NCI-H2171 treated with DMSO at 0.1 percent for 48 hours (cell line): ENCODE results near the gene YPEL2.
A peak's percentile ranks its signal among the peaks of the same experiment; 100 is the strongest.

Experiments used
- DNase-seq: peaks from one replicate; lab custom pipeline; 2025; lab: John Stamatoyannopoulos, UW

Gene YPEL2

GRCh38 chr17:59330053-59330942, 1.2 kb upstream of the YPEL2 start:
- DNase-seq, result no peak

DNA sequence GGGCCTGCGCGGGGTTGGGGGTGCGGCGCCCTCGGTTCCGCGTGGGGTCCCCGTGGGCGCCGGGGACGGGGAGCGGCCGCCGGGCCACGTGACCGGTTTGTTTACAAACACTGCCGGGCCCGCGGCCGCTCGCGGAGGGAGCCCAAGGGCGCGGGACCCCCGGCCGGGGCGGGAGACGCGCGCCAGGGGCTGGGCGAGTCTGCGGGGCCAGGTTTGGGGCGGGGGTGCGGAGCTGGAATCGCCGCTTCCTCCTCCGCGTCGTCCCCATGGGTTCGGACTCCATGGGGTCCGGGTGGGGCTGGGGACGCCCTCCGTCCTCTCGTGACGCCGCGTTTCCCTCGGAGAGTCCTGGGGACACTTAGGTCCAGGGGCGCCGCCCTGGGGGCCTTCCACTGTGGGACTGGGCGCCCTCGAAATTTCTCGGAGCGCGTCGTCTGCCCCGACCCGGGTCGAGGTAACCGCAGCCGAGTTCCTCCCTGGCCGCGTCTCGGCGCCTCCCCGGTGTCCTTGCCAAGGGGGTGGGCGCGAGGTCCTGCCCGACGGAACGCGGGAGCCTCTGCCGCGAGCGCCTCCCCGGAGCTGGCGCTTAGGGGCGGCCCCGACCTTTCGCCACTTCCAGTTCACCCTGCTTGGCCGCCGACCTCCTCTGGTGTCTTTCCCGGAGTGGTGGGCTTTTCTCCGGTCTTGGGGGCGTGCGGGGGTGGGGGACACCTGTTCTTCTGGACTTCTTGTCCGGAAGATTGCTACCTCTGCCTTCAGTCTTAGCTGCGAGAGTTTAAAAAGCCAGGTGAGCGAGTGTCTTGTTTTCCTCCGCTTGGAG, 684 bp downstream of the YPEL2 start:
- DNase-seq, result no peak

DNA sequence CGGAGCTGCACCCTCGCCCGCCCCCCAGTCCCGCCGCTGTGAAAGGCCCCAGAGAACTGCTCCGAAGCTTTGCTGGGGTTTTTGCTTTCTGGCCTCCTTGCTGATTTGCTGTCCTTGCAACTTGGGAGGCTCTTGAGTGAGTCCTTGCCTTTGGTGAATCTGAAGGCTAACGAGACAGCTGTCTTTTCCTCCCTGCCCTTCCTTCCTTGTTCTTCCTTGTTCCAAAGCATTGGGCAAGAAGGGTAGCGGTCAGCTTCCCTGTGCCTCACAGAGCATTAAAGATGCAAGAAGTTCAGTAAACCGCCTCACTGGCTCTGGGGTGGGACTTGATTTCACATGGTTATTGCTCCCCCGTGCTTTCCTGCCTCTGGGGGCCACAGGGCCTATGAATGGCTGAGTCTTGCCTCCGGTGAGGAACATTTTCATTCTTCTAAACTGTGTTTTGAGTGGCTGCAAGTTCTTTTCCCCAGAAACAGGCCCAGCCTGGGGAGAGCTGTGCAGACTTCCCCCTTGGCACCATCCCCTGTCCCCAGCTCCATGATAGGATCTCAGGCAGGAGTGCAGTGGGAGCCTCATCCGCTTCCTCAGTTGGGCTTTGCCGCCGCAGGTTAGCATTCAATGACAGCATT, 1.4 kb downstream of the YPEL2 start:
- DNase-seq, result no peak

GRCh38 chr17:59333836-59334235, 2.4 kb downstream of the YPEL2 start:
- DNase-seq, result no peak

- DNase-seq, result no peak
Observed at GRCh38 chr17:59335685-59336084, 4.2 kb downstream of the YPEL2 start.

GRCh38 chr17:59337741-59338299, 6.4 kb downstream of the YPEL2 start:
- no peak for DNase-seq

GRCh38 chr17:59338498-59338897, 7.0 kb downstream of the YPEL2 start:
- no peak for DNase-seq

DNA sequence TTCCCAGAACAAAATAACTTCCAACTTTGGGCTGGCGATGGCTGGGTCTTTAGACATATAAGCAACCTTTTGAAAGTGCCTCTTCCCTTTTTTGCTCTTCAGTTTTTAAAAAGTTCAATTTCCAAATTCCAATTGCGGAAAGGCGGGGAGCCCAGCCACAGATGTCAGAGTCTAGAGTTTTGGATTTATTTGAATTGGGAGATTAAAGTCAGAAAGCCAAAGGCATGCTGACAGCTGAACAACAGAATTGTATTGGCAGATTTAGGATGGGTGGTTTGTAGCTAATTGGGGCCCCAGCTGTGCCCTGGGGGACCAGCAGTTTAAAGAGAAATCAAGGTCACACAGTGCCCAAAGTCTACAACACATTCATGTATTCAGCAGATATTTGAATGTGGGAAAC, 10.5 kb downstream of the YPEL2 start:
- DNase-seq, result no peak

GRCh38 chr17:59342681-59343131, 11.3 kb downstream of the YPEL2 start:
- no peak for DNase-seq

GRCh38 chr17:59345476-59345875, 14.0 kb downstream of the YPEL2 start:
- no peak for DNase-seq

DNA sequence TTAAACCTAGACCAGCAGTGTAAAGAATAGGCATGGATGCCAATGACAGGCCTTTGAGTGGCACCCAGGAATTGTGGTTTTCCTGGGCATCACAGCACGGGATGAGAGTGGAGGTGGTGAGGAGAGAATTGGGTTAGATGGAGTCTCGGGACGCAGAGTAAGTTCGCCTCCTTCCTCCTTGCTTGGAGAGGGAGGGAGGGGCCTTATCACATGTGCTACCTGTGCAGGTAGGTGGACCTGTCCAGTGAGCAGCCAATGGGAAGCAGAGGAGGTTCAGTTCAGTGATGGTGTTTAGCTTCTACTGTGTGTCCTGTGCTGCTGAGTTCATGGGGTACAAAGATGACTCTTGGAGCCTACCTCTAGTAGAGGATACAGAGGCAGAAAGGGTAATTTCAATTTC, 14.9 kb downstream of the YPEL2 start:
- no peak for DNase-seq

DNA sequence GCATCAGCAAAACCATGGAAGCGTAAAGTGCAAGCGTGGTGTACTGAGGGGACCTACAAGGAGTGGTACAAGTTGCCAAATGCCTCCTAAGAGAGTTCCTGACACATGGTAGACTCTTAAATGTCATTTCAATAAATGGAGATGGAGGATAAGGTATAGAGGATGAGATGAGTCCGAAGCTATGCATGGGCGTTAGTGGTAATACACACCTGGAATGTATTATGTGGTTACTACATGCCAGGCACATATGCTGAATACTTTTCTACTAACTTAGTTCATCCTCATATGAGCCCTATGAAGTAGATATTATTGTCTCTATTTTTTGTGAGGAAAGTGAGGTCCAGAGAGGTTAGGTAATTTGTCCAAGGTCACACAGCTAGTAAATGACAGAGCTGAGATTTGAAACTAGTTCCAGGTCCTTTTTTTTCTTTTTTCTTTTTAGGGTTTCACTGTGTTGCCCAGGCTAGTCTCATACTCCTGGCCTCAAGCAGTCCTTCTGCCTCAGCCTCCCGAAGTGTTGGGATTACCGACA, 15.5 kb downstream of the YPEL2 start:
- DNase-seq, result no peak

DNA sequence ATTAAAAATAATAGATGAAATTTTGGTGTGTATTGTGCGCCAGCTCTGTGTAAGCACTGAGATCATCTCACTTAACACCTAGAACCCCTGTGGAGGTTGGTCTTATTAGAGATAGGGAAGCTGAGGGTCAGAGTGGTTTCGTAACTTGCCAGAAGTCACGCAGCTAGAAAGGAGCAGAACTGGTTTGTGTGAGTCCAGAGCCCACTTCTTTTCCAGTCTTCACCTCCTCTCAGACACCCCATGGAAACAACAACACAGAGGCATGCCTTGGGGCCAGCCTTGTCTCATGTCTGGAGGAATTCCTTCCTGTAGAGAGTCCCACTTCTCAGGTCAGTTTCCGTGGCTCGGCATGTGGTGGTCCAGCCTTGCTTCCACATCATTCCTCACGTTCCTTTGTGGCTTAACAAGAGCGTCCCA, 16.5 kb downstream of the YPEL2 start:
- no peak for DNase-seq

- no peak for DNase-seq
Observed at GRCh38 chr17:59349178-59349577, 17.7 kb downstream of the YPEL2 start.

DNA sequence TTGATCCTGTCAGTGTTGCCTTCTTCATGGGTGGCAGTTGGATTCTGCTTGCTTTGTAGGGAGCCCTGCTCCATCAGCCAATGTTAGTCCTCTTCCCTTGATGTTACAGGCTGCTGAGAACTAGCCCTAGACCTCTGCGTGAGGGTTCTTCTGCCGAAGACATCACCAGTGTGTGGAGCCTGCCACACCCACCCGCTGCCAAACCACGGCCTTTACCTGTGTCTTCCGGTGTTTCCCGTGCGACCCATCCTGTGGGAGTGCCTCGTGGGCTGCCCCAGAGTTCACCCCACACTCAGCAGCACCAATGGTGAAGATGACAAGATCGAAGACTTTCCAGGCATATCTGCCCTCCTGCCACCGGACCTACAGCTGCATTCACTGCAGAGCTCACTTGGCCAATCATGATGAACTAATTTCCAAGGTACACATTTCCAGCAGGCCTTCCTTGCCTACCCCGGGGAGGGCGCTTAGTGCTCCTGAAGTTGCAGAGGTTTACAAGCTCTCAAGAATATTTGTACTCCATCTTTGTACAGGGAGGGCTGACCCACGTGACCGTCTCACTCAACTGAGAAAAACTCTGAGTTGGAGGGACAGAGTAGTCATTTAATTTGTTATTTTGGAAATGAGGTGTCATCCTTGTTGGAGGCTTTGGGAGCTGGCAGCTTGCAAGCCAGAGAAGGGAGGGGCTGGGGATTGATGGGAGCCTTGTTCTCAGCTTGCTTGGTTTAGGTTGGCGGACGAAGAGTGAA, 21.8 kb downstream of the YPEL2 start:
- DNase-seq, result no peak

DNA sequence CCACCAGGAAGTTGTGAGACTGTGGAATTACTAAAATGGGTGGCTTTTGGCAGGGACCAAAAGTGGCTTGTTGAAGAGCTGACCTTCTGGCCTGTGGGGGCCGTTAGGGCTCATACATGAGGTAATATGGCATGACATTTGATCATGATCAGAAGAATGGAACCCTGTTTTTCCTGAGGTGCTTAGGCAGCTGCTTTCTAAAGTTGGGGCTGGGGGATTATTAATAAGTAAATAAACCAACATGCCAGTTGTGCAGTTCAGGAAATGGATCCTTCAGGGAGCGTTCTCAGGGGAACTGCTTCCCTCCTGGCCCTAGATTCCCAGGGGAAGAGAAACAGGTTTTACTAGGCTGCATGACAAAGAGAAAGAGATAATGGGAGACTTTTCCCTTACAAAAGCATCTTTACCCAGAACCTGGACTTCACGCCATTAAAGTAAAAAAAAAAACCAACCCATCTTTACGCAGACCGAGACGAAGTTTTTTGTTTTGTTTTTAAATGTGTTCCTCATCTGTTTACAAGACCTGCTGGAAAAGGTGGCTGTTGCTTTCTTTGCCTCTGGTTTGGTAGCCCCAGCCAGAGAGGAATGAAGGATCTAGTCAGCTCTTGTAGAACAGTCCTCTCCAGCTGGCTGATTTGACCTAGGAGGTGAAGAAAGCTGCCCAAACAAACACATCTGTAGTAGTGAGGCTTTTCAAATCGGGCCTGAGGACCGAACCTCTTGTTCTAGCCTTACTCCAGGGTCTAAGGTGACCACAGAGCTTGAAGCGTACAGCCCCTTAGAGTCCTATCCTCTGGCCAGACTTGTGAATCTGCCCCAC, 22.7 kb downstream of the YPEL2 start:
- DNase-seq, result peak; percentile 83

GRCh38 chr17:59355030-59355701, 23.7 kb downstream of the YPEL2 start:
- DNase-seq, result no peak

DNA sequence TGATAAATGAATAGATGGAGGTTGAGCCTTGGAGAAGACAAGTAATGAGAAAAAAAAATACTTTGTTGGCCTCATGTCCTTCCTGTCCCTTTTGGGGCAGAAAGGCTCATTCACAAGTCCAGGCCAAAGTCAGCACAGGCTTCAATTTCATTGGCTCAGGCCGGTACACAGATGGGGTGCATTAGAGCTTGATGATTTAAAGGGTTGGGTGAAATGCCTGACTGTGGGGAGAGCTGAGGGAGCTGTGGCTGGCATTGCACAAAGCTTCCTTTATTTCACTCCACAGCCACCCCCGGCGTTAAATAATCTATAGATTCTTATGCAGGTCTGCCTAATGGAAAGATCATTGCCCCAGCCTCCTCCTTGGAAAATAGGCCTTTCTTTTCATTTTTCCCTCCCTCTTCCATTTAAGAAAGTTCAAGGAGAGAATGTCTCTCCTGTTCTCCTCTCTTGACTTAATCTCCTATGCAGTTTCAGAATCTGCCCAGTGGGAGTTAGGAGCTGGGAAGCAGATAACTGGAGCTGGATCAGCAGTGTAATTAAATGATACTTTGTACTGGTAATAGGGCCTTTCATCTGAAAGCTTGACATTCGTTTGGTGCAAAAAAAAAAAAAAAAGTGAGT, 24.4 kb downstream of the YPEL2 start:
- no peak for DNase-seq

- no peak for DNase-seq
Observed at GRCh38 chr17:59356543-59357218, 25.2 kb downstream of the YPEL2 start.
